SK-MEL-5 (cell line): ENCODE results near the gene CADM2. TPM values are rescaled to one million over a fixed set of nuclear protein-coding genes. Genes with fewer than 3 reads are reported as not detected.
A peak's percentile ranks its signal among the peaks of the same experiment; 100 is the strongest.

Source experiments
- DNase-seq: peaks from one replicate; pipeline ENCODE4 v3.0.0-alpha.2; 2016; ENCODE audit warnings: low read depth, low spot score
- in situ Hi-C: cut with HindIII; loops from 2 replicates; pipeline ENCODE4 v1.10.0; 2016; ENCODE audit warnings: low sequenced_read_pairs, high pct_unique_total_duplicates, low pct_unique_long_range_greater_than_20kb
- total RNA-seq: library from RNA; depleted of rRNA; stranded (reverse); fragments of >200 nt; shearing (Covaris generic); gene quantifications from 2 replicates; pipeline ENCODE4 v1.2.3, GENCODE V29; 2014

CADM2 gene
- total RNA-seq, 1 experiment from 2014 or later = not detected

- no peak for DNase-seq
- in situ Hi-C loops = no loop called here
Measured at GRCh38 chr3:85554153-85554552, 595.4 kb downstream of the CADM2 start.

- DNase-seq = peak; percentile 64
- in situ Hi-C loops = no loop called here
Measured at GRCh38 chr3:85560088-85560785, 601.4 kb downstream of the CADM2 start.

- in situ Hi-C loops = no loop called here
- peak; percentile 76 for DNase-seq
Measured at GRCh38 chr3:85567071-85567676, 608.4 kb downstream of the CADM2 start.

- in situ Hi-C loops = no loop called here
- DNase-seq = no peak
Measured at GRCh38 chr3:85570819-85571218, 612.0 kb downstream of the CADM2 start.

GRCh38 chr3:85571835-85572234, 613.0 kb downstream of the CADM2 start:
- no peak for DNase-seq

GRCh38 chr3:85572426-85572825, 613.6 kb downstream of the CADM2 start:
- no peak for DNase-seq
- in situ Hi-C loops = no loop called here

More at GRCh38 chr3:85571835-85572234, 613.0 kb downstream of the CADM2 start:
- in situ Hi-C loops = no loop called here

- DNase-seq = no peak
- in situ Hi-C loops = no loop called here
Measured at GRCh38 chr3:85572978-85573377, 614.2 kb downstream of the CADM2 start.

DNA sequence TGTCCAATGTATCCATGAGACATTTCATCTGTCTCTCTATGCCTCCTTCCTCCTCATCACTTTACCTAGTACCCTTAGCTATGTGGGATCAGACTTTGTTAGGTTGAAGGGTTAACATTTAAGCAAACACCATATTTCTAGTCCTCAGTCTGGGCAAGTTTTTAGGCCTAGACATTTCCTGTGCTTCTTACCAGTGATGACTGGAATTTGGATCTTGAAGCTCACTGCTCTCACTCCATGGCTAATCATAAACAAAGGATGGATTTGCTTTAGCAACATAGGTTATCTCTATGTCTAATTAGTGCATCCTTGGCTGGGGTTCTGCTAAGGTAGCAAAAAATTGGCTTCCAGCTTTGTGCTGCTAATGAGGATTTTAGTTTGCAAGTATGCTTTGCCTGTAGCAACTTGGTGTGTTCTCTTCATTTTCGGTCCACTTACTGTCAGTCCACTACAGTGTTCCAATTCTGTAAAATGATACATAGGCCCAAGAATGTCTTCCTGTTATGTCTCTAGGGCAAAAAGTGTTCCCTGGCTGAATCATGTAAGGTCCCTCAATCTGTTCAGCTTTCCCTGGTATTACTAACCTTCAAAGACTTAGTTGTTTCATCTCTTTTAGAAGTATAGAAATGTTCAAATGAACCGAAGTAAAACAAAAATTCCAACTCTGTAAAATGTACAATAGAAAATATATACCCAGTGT, 615.4 kb downstream of the CADM2 start:
- in situ Hi-C loops = no loop called here

GRCh38 chr3:85576091-85576690, 617.4 kb downstream of the CADM2 start:
- peak; percentile 67 for DNase-seq
- in situ Hi-C loops = no loop called here

More for the DNA sequence above, 615.4 kb downstream of the CADM2 start:
- no peak for DNase-seq

DNA sequence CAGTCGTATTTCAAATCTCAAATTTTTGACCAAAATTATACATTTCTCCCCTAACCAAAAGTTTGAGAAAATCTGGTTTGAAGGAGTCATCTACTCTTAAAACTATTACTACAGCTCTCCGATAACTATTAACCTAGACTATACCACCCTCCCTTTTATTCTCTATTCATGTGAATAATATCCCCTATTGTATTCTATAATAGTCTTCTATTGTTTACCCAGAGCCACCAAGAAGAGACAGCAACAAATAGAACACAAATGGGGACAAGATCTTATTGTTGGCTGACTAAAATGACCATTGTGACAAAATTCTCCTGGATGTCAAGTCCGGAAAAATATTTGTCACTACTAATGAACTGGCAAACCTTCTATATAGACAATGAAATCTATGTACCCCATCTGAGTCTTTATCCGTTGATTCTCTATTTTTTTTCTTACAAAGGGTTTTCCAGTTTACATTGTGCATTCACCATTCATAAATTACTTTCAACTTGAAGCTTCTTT, 618.0 kb downstream of the CADM2 start:
- in situ Hi-C loops = no loop called here
- peak; percentile 21 for DNase-seq

- in situ Hi-C loops = no loop called here
- no peak for DNase-seq
Measured at GRCh38 chr3:85584779-85585356, 626.1 kb downstream of the CADM2 start.

GRCh38 chr3:85586018-85586417, 627.2 kb downstream of the CADM2 start:
- in situ Hi-C loops = no loop called here
- DNase-seq = no peak

- DNase-seq = no peak
- in situ Hi-C loops = no loop called here
Measured at GRCh38 chr3:85589145-85589544, 630.4 kb downstream of the CADM2 start.

DNA sequence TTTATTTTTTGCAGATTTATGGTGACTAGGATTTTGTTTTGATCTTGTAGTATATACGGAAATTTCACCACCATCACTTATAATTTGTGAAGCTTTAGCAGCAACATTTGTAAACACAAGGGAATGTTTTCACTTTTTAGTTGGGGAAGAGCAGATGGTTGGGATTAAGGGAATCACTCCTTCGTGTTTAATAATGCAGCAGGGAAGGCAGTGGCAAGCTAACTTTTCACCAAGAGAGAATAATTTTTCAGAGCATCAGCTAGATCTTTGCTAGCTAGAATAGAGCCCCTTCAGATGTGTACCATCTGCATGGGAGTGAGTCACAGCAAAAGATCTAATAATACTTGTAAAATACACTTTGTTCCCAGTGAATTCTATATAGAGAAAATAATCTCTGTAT, 632.7 kb downstream of the CADM2 start:
- no peak for DNase-seq
- in situ Hi-C loops = no loop called here

DNA sequence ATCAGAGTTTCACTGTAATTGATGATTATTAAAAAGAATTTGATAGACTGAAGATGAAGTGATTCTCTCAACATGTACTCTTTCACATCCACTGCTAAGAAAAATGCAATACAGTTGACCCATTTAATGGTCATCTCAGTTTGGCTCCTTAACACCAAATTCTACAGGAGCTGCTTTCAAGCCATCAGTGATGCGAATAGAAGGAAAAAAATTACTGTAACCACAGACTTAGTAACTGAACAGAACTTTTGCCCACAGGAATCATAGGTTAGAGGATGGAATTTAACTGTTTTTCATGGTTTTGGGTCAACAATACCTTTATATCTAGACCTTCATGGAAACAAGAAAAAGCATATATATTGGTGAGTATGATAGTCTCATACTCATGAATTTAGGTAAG, 633.5 kb downstream of the CADM2 start:
- no peak for DNase-seq
- in situ Hi-C loops = no loop called here

- no peak for DNase-seq
- in situ Hi-C loops = no loop called here
Measured at GRCh38 chr3:85594676-85595075, 635.9 kb downstream of the CADM2 start.

- in situ Hi-C loops = no loop called here
- DNase-seq = no peak
Measured at GRCh38 chr3:85603378-85603777, 644.6 kb downstream of the CADM2 start.

GRCh38 chr3:85604641-85605040, 645.9 kb downstream of the CADM2 start:
- DNase-seq = no peak
- in situ Hi-C loops = no loop called here
